ENCODE measurements around the gene CWC27.
"Not testable (repeated sequence)": the region's sequence is repeated elsewhere in the genome, so short reads cannot be mapped to it uniquely, and the experiment has no call there.

Gene CWC27

DNA sequence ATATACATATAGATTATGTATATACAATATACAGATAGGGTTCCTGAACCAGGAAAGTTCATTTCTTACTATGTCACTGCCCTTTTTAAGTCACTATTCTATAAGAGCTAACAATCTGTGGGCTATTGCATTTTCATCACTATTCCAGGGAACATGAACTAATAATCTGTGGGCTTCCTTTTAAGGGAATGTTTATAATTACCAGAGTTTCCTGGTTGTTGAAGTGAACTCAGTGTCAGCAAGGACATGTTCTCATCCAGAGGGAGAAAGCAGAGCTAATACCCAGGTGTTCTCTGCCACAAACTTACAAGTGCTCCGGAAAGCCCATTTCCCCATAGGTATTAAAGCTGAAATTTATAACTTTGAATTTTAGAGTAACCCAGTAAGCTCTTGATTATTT lies 69.6 kb downstream of the CWC27 start:
- no peak for DNase-seq (ENCODE audit: low read depth, low spot score)

DNA sequence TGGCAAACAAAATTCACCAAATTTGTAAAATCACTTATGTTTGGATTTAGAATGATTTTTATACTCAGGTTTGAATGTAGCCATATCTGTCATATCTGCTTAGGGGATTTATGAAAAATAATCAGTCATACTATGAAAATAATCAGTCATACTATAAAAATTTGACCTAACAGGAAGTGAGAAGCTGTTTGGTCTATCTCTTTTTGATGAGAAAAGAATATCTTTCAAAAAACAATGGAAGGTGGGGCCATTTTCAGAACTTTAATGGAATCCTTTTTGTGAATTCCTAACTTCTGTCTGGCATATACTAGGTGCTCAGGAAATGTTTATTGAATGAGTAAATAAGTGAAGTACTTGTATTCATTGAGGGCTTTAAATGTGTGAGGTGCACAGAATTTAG lies 70.1 kb downstream of the CWC27 start:
- no peak for DNase-seq (ENCODE audit: low read depth, low spot score)

GRCh38 chr5:64839936-64840335 lies 71.2 kb downstream of the CWC27 start:
- no peak for DNase-seq (ENCODE audit: low read depth, low spot score)

DNA sequence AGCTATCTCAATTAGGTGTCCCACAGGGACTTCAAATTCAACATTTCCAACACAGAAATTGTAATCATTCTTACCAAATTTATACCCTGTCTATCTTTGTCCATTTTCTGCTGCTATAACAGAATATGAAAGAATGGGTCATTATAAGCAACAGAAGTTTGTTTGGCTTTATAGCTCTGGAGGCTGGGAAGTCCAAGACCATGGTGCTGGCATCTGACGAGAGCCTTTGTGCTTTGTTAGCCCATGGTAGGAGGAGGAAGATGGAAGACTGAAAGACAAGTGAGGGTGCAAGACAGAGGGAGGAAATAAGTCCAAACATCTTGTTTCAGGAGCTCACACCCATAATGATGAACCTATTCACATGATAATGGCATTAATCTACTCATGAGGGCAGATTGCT lies 72.2 kb downstream of the CWC27 start:
- DNase-seq (ENCODE audit: low read depth, low spot score): no peak

DNA sequence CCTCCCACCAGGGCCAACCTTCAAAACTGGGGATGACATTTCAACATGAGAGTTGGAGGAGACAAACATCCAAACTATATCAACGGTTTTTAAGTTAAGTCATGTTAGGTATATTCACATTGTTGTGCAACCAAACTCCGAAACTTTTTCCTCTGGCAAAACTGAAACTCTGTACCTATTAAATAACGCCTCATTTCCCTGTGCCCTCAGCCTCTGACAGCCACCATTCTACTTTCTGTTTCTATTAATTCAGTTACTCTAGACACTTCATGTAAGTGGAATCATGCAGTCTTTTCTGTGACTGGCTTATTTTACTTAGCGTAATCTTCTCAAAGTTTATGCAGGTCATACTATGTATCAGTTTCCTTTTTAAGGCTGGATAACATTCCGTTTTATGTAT lies 85.0 kb downstream of the CWC27 start:
- DNase-seq (ENCODE audit: low read depth, low spot score): no peak

- DNase-seq (ENCODE audit: low read depth, low spot score): no peak
Measured at GRCh38 chr5:64854855-64855254, 86.1 kb downstream of the CWC27 start.

- no peak for DNase-seq (ENCODE audit: low read depth, low spot score)
Measured at GRCh38 chr5:64859881-64860280, 91.2 kb downstream of the CWC27 start.

DNA sequence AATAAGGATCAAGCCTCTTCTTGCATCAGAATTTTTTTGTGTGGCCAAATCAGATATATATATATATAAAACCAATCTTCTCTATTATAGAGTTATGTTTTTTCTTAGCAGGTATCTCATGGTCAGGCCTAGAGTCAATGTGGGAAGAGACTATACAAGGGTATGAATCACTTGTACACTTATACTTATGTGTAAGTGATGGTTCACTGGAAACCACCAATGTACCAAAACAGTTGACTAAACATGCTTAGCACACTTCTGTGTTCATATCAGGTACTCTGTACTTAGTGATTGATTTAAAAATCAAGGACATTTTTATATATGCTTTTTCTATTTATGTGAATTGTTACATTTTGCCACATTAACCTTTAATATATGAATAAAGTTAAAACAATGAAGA lies 92.6 kb downstream of the CWC27 start:
- no peak for DNase-seq (ENCODE audit: low read depth, low spot score)

GRCh38 chr5:64864171-64864570 lies 95.4 kb downstream of the CWC27 start:
- DNase-seq (ENCODE audit: low read depth, low spot score): no peak

DNA sequence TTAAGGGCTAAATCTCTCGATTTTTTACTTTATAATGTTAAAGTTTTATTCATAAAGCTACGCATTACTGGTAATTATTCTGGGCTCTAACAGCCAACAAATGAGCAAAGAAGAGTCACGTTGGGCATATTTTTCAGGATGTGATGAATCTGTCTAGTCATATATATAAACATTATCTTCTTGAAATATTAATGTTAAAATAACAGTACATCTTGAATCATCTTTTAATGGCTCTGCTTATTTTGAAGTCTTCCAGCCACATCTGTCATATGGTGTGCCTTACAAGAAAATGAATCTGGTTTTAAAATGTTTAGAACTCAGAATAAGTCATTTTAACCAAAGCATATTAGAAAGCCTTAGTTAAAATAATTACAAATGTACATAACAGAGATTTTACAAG lies 96.9 kb downstream of the CWC27 start:
- DNase-seq (ENCODE audit: low read depth, low spot score): no peak

GRCh38 chr5:64869419-64869818 lies 100.7 kb downstream of the CWC27 start:
- DNase-seq (ENCODE audit: low read depth, low spot score): no peak

DNA sequence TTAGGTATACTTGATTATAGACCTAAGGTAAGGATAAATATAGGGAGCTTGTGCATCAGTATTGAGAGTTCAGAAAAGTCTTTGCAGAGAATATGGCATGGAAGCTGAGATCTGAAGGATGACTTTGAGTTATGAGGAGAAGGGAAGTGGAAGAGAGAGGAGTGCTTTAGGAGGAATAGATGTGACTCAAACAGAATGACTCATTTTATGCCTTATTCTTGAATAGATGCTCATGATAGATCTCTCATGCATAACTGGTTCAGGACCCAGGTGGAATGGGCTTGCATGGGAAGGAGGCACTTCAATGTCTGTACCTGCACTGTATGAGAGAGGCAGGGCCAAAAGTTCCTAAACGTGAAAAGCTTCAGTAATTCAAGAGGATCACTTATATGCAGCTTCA lies 103.3 kb downstream of the CWC27 start:
- DNase-seq (ENCODE audit: low read depth, low spot score): no peak

DNA sequence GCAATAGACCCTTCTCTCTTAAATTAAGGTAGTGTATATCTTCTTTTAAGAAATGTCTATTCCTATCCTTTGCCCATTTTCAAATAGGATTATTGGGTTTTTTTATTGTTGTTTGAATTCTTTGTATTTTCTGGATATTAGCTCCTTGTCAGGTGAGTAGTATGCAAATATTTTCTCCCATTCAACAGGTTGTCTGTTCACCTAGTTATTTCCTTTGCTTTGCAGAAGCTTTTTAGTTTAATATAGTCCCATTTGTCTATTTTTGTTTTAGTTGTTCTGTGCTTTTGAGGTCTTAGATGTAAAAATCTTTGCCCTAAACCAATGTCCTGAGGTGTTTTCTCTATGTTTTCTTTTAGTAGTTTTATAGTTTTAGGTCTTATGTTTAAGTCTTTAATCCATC lies 104.7 kb downstream of the CWC27 start:
- no peak for DNase-seq (ENCODE audit: low read depth, low spot score)

DNA sequence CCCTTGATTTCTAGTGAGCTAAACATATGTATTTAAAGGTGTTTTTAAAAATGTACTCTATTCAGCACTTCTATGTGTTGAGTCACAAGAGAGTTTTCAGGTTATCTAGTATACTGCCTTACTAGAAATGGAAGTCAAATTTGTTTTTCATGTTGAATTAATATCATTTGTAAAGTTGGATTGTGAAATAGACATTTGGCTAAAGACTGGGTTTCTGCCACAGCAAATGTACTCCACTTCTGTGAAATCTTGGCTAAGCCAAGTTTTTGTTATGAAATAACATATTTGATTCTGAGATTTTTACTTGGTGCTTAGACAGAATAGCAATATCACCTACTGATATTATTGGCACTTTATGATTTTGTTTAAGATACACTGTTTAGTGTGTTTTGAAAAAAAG lies 106.0 kb downstream of the CWC27 start:
- no peak for DNase-seq (ENCODE audit: low read depth, low spot score)

DNA sequence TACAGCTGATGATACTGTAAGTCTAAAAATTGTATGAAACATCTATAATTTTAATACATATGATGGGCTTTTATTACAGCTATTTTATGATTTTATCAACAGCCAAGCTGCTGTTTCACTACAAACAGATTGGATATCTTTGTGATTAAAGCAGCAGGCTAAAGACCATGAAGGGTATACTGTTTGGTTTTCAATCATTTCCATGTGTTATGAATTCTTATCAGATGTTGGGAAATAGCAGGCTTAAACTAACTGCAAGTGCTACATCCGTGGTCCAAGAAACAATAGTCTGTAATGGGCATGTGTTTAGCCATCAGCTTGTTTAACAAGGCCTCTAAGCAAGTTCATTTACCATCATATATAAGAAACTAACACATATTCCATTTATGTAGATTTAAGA lies 107.5 kb downstream of the CWC27 start:
- no peak for DNase-seq (ENCODE audit: low read depth, low spot score)

- DNase-seq (ENCODE audit: low read depth, low spot score): no peak
Measured at GRCh38 chr5:64880821-64881220, 112.1 kb downstream of the CWC27 start.

GRCh38 chr5:64883912-64884311 lies 115.2 kb downstream of the CWC27 start:
- DNase-seq (ENCODE audit: low read depth, low spot score): no peak

- no peak for DNase-seq (ENCODE audit: low read depth, low spot score)
Measured at GRCh38 chr5:64884541-64884940, 115.8 kb downstream of the CWC27 start.

DNA sequence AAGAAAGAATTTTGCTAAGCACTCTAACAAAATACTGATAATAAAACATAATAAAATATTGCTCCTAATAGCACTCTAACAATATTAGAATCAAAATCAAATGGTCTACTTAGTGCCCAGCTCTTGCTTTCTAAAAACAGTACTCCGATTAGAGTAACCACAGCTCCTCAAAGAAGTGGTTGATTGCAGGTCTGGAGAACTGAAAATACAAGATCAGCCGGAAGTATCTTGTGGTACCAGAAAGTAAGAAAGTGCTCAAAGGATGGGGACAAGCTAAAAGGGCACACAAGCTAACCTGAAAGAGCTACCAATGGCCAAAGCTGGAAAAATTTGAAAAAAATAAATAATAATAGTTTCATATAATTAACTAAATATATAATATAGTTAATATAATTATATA lies 119.2 kb downstream of the CWC27 start:
- DNase-seq (ENCODE audit: low read depth, low spot score): no peak

- DNase-seq (ENCODE audit: low read depth, low spot score): no peak
Measured at GRCh38 chr5:64895748-64896147, 127.0 kb downstream of the CWC27 start.

DNA sequence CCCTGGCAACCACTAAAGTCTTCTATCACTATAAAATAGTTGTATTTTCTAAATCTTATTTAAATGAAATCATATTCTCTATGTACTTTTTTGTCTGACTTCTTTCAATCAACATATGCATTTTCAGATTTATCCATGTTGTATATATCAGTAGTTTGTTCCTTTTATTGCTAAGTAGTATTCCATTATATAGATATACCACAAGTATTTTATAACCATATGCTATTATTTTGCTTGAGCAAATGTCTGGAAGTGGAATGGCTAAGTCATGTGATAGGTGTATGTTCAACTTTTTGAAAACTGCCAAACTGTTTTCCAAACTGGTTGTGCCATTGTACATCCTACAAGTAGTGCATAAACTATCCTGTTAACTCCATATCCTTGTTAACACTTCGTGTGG lies 131.1 kb downstream of the CWC27 start:
- DNase-seq (ENCODE audit: low read depth, low spot score): no peak

DNA sequence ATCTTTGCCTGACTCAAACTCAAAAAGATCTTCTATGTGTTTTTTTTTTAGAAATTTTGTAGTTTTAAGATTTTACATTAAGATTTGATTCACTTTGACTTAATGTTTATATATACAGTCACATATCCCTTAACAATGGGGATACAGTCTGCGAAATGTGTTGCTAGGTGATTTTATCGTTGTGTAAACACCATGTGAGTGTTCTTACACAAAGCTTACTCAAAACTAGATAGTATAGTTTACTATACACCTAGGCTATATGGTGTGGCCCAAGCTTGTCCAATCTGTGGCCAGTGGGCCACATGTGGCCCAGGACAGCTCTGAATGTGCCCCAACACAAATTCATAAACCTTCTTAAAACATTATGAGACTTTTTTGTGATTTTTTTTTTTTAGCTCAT lies 131.9 kb downstream of the CWC27 start:
- no peak for DNase-seq (ENCODE audit: low read depth, low spot score)

GRCh38 chr5:64907399-64907798 lies 138.7 kb downstream of the CWC27 start:
- not testable (repeated sequence) for DNase-seq (ENCODE audit: low read depth, low spot score)

GRCh38 chr5:64914396-64914795 lies 145.7 kb downstream of the CWC27 start:
- DNase-seq (ENCODE audit: low read depth, low spot score): no peak

- DNase-seq (ENCODE audit: low read depth, low spot score): no peak
Measured at GRCh38 chr5:64918083-64918482, 149.4 kb downstream of the CWC27 start.
